Prostate gland (tissue), 2 donors: Measurements from ENCODE around the gene RASSF8. TPM values are rescaled to one million over a fixed set of nuclear protein-coding genes. Genes with fewer than 3 reads are reported as not detected.
A peak's percentile ranks its signal among the peaks of the same experiment; 100 is the strongest.

Experiments used
- DNase-seq: peaks from one replicate; pipeline ENCODE4 v3.0.0-alpha.2; 2019; ENCODE audit warnings: low spot score
- H3K27ac ChIP-seq, 2 donors: fragments of 200-600 bp; sonication (generic); 2 replicates each; pipeline ENCODE4 v1.5.1; 2017 to 2019
- H3K27me3 ChIP-seq: fragments of 200-600 bp; sonication (generic); replicated peaks from 2 replicates; pipeline ENCODE4 v1.5.1; 2019; ENCODE audit not compliant: insufficient read depth
- H3K36me3 ChIP-seq, 2 donors: fragments of 200-600 bp; sonication (generic); 1 replicate in 1 of 2; 2 replicates in 1 of 2; pipeline versions ENCODE4 v1.5.1 to v1.8.1; 2017 to 2019
- H3K4me1 ChIP-seq: fragments of 200-600 bp; sonication (generic); replicated peaks from 2 replicates; pipeline ENCODE4 v1.5.1; 2019
- H3K4me3 ChIP-seq, 2 donors: fragments of 200-600 bp; sonication (generic); 2 replicates each; pipeline ENCODE4 v1.5.1; 2017 to 2019
- H3K9me3 ChIP-seq: fragments of 200-600 bp; sonication (generic); 2 replicates; pipeline ENCODE4 v1.5.1; 2017
- CTCF ChIP-seq, 4 experiments: fragments of 200-600 bp in 2 of 4; fragments of 450-650 bp in 2 of 4; sonication (generic) in 2 of 4; IDR thresholded peaks; 1 replicate in 3 of 4; 2 replicates in 1 of 4; pipeline ENCODE4 v1.5.1; 2016 to 2019; ENCODE audit warnings: antibody characterized with exemption in 4 of 4, mild to moderate bottlenecking in 2 of 4, moderate library complexity in 2 of 4
- POLR2A ChIP-seq: fragments of 450-650 bp; IDR thresholded peaks from one replicate; pipeline ENCODE4 v1.6.1; 2016; ENCODE audit warnings: antibody characterized with exemption, mild to moderate bottlenecking
- POLR2AphosphoS5 ChIP-seq: sonication (generic); formaldehyde crosslinking; IDR thresholded peaks from one replicate; pipeline ENCODE4 v1.6.1; 2017; ENCODE audit warnings: antibody characterized with exemption
- WGBS: methylation state at CpG from one replicate; pipeline ENCODE4 v1.1.5; 2018; 5-methylcytosine and 5-hydroxymethylcytosine counted together
- intact Hi-C: fragments of 100-400 bp; cut with DNase I; formaldehyde crosslinking; loops from one replicate; pipeline ENCODE4 v1.14.2; 2022
- total RNA-seq, 2 donors: library from RNA; depleted of rRNA; stranded (reverse); fragments of >200 nt; gene quantifications; one replicate each; pipeline ENCODE4 v1.1.0, GENCODE V29; 2016

The RASSF8 gene
- total RNA-seq, 2 donors from 2014 or later, result 26.0 to 62.1 TPM

GRCh38 chr12:25960143-25960542 is 1.7 kb downstream of the RASSF8 start:
- WGBS, result 7% methylated on average over 5 of the region's 5 CpGs
- no peaks in the 10 kb centered on the region for H3K4me1 ChIP-seq
- intact Hi-C loops, result loop anchor here (10.0 kb wide), 1 partner anchor 525 kb away; no protein-coding TSS in a partner anchor
- peak overlapping the region; percentile 59 to 79 for H3K4me3 ChIP-seq
- TF ChIP-seq POLR2A (no peak), CTCF (IDR thresholded peaks at IDR 0.05) (no peak), POLR2AphosphoS5 (no peak)
- no peaks in the 10 kb centered on the region for H3K9me3 ChIP-seq
- DNase-seq, result no peak
- H3K36me3 ChIP-seq, result no peaks in the 10 kb centered on the region
- peak overlapping the region; percentile 78 to 85 for H3K27ac ChIP-seq
- H3K27me3 ChIP-seq, result no peaks in the 10 kb centered on the region

- Histone ChIP-seq H3K9me3 (no peaks in the 10 kb centered on the region), H3K27ac (no peak overlapping the region), H3K4me3 (no peak overlapping the region), H3K36me3 (no peaks in the 10 kb centered on the region), H3K4me1 (no peaks in the 10 kb centered on the region), H3K27me3 (no peaks in the 10 kb centered on the region)
- intact Hi-C loops, result loop anchor here (10.0 kb wide), 1 partner anchor 526 kb away; no protein-coding TSS in a partner anchor
- 41% methylated on average over 4 of the region's 4 CpGs for WGBS
- TF ChIP-seq CTCF (IDR thresholded peaks at IDR 0.05), result no peak
- no peak for TF ChIP-seq POLR2A
- TF ChIP-seq POLR2AphosphoS5, result no peak
- no peak for DNase-seq
Measured at GRCh38 chr12:25960961-25961360, 2.5 kb downstream of the RASSF8 start.

- Histone ChIP-seq H3K36me3 (no peaks in the 10 kb centered on the region), H3K27me3 (no peaks in the 10 kb centered on the region), H3K4me1 (no peaks in the 10 kb centered on the region), H3K9me3 (no peaks in the 10 kb centered on the region), H3K4me3 (no peak overlapping the region), H3K27ac (no peak overlapping the region)
- WGBS, result 62% methylated on average over 4 of the region's 4 CpGs
- intact Hi-C loops, result loop anchor here (10.0 kb wide), 1 partner anchor 528 kb away; no protein-coding TSS in a partner anchor
- TF ChIP-seq POLR2AphosphoS5, result no peak
- no peak for TF ChIP-seq POLR2A
- TF ChIP-seq CTCF (IDR thresholded peaks at IDR 0.05), result no peak
- DNase-seq, result no peak
Measured at GRCh38 chr12:25962932-25963525, 4.5 kb downstream of the RASSF8 start.

GRCh38 chr12:25965682-25966081 is 7.2 kb downstream of the RASSF8 start:
- Histone ChIP-seq H3K27me3 (no peaks in the 10 kb centered on the region), H3K4me3 (no peak overlapping the region), H3K27ac (no peak overlapping the region), H3K4me1 (peaks cover 3% of the 10 kb centered on the region), H3K36me3 (no peaks in the 10 kb centered on the region), H3K9me3 (no peaks in the 10 kb centered on the region)
- intact Hi-C loops, result loop anchor here (10.0 kb wide), 1 partner anchor 531 kb away; no protein-coding TSS in a partner anchor
- no peak for TF ChIP-seq POLR2AphosphoS5
- no peak for TF ChIP-seq CTCF (IDR thresholded peaks at IDR 0.05)
- no peak for TF ChIP-seq POLR2A
- DNase-seq, result no peak
- 100% methylated on average over 1 of the region's 1 CpG for WGBS

GRCh38 chr12:25970082-25970481 is 11.6 kb downstream of the RASSF8 start:
- Histone ChIP-seq H3K27ac (peak overlapping the region in 1 of 2 donors; percentile 48), H3K4me1 (peaks cover 7% of the 10 kb centered on the region), H3K4me3 (no peak overlapping the region), H3K9me3 (no peaks in the 10 kb centered on the region), H3K36me3 (no peaks in the 10 kb centered on the region), H3K27me3 (no peaks in the 10 kb centered on the region)
- TF ChIP-seq POLR2AphosphoS5 (no peak), CTCF (IDR thresholded peaks at IDR 0.05) (no peak), POLR2A (no peak)
- intact Hi-C loops, result no loop called here
- no peak for DNase-seq
- 82% methylated on average over 5 of the region's 5 CpGs for WGBS
